ENCODE measurements around the gene IQGAP2. TPM values are rescaled to one million over a fixed set of nuclear protein-coding genes. Genes with fewer than 3 reads are reported as not detected.

The IQGAP2 gene
- total and polyA plus RNA-seq, 9 of the 15 experiments (the other 6 are each of a cell fraction or from before 2014, with no cell fraction given) = 8.7 to 23.2 (median 17.4) TPM

DNA sequence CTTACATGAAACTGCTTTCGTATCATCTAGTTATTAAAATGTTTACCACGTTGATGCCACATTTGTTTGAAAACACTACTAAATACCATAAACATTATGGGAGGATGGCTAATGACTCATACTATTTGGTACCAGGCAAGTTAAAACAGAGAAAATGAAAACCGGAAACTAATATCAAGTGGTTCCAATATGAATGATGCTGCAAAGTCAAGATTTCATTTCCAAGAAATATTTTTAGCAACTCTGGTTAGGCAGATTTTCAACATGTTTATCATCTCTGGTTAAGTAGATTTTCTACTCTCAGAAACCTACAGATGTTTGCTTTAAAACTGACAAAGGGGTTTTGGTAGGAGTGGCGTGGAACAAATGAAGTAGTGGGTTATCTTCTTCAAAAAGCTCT, 307.9 kb downstream of the IQGAP2 start:
- 42% methylated on average over 4 of the region's 4 CpGs for WGBS (ENCODE audit: insufficient coverage, low coverage, missing lambda C conversion rate)
- Histone ChIP-seq H3K27ac (ENCODE audit: extremely low read depth, low read depth, low read length) (no peak overlapping the region), H3K9me1 (ENCODE audit: control insufficient read depth, insufficient read depth, low read length) (no peaks in the 10 kb centered on the region), H3K4me1 (replicated peaks in 1 of 2; ENCODE audit: control insufficient read depth in 2 of 2, insufficient read depth in 2 of 2, low read length in 2 of 2) (peaks cover 0 to 12% of the 10 kb centered on the region in 2 experiments; a peak in 2 of 5 replicates), H3K79me2 (ENCODE audit: control insufficient read depth, insufficient read depth, low read length) (peaks cover under 1% of the 10 kb centered on the region; the same call in 1 of the 3 replicates), H3K9ac (ENCODE audit: insufficient read depth in 1 of 2, low read depth in 2 of 2, low read length in 2 of 2) (no peak overlapping the region), H2AFZ (ENCODE audit: low read depth, low read length) (no peak overlapping the region), H3K27me3 (ENCODE audit: control insufficient read depth in 2 of 2, insufficient read depth in 2 of 2, low read length in 2 of 2) (no peaks in the 10 kb centered on the region), H3K9me3 (replicated peaks; ENCODE audit: control insufficient read depth, insufficient read depth, low read depth, low read length) (no peaks in the 10 kb centered on the region), H3K36me3 (ENCODE audit: control insufficient read depth, insufficient read depth, low read length) (no peaks in the 10 kb centered on the region), H3K4me2 (ENCODE audit: insufficient read depth, low read length) (no peak overlapping the region), H4K20me1 (replicated peaks; ENCODE audit: control insufficient read depth, insufficient read depth, low read length) (no peaks in the 10 kb centered on the region), H3K4me3 (no peak overlapping the region)
- no peak for TF ChIP-seq PHB (CRISPR knock-in tag; IDR thresholded peaks at IDR 0.05)
- no peak for TF ChIP-seq TCF7 (IDR thresholded peaks at IDR 0.05; ENCODE audit: borderline replicate concordance)
- TF ChIP-seq, protein P1, sequence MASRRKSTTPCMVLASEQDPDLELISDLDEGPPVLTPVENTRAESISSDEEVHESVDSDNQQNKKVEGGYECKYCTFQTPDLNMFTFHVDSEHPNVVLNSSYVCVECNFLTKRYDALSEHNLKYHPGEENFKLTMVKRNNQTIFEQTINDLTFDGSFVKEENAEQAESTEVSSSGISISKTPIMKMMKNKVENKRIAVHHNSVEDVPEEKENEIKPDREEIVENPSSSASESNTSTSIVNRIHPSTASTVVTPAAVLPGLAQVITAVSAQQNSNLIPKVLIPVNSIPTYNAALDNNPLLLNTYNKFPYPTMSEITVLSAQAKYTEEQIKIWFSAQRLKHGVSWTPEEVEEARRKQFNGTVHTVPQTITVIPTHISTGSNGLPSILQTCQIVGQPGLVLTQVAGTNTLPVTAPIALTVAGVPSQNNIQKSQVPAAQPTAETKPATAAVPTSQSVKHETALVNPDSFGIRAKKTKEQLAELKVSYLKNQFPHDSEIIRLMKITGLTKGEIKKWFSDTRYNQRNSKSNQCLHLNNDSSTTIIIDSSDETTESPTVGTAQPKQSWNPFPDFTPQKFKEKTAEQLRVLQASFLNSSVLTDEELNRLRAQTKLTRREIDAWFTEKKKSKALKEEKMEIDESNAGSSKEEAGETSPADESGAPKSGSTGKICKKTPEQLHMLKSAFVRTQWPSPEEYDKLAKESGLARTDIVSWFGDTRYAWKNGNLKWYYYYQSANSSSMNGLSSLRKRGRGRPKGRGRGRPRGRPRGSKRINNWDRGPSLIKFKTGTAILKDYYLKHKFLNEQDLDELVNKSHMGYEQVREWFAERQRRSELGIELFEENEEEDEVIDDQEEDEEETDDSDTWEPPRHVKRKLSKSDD (conservative IDR thresholded peaks at IDR 0.05; ENCODE audit: low read length) = no peak
- no peak for TF ChIP-seq BACH1 (tag; IDR thresholded peaks at IDR 0.05)
- TF ChIP-seq ZNF57 (CRISPR knock-in tag; IDR thresholded peaks at IDR 0.05) = no peak
- TF ChIP-seq EGR1 (conservative IDR thresholded peaks at IDR 0.05) = no peak
- TF ChIP-seq THRAP3 (IDR thresholded peaks at IDR 0.05; ENCODE audit: borderline replicate concordance) = no peak
- no peak for TF ChIP-seq MIER1 (IDR thresholded peaks at IDR 0.05; ENCODE audit: low read depth)
- TF ChIP-seq CBX8 (IDR thresholded peaks at IDR 0.05; ENCODE audit: borderline replicate concordance, extremely low read depth, low read depth, low read length, poor library complexity, severe bottlenecking) = no peak
- no peak for TF ChIP-seq CBX1 (IDR thresholded peaks at IDR 0.05; ENCODE audit: low read depth)
- intact Hi-C loops (cut with micrococcal nuclease) (no loop called here), in situ Hi-C loops (cut with MboI) (no loop called here)
- no peak for DNase-seq (ENCODE audit: extremely low read depth in 1 of 4, low spot score in 3 of 4)
- FAIRE-seq = no peak
- ATAC-seq = no peak
- CTCF ChIA-PET (ENCODE audit: low intra/inter-chr PET ratio) = no interaction called here
- BruUV-seq (replicated peaks) = no TSS peak
- POLR2A ChIA-PET = no interaction called here
